DMS 273 (cell line): ENCODE results near the gene PLA2G15.

Experiments used
- DNase-seq: peaks from one replicate; lab custom pipeline; 2025; ENCODE audit not compliant: unreplicated experiment; lab: John Stamatoyannopoulos, UW

PLA2G15 gene

DNA sequence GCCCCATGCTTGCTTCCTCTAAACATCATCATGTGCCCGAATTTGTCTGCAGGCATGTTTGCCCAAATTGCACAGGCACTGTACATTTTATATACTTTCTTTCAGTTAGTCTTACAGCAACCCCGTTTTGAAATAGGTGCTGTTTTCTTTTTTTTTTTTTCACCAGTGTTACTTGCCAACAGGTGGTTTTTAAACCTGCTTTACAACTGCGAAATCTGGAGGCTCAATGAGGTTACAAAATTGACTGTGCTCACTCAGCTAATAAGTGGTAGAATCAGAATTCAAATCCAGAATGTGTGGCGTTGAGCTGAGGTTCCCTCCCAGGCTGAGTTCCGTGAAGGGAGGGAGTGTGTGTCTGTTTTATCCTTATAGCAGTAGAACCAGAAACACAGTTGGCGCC, 5.8 kb downstream of the PLA2G15 start:
- DNase-seq: no peak

DNA sequence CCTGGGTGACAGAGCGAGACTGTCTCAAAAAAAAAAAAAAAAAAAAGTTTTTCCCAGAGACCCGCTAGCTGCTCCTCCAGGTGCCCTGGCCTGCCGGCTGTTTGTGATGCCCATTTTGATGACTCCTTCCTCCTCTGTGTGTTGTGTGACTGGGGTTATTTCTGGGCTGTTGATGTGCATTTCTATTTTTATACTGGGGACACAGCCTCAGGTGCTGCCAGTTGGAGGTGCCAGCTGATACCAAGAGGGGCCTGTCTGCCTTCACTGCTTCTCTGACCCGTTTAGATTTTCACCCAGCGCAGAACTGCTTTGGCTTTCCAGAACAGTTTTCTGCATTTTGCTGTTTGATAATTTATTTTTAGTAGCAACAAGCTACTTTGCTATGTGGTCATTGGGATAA, 6.7 kb downstream of the PLA2G15 start:
- no peak for DNase-seq

- DNase-seq: no peak
Measured at GRCh38 chr16:68252383-68252782, 7.2 kb downstream of the PLA2G15 start.

- DNase-seq: no peak
Measured at GRCh38 chr16:68253721-68254120, 8.5 kb downstream of the PLA2G15 start.

DNA sequence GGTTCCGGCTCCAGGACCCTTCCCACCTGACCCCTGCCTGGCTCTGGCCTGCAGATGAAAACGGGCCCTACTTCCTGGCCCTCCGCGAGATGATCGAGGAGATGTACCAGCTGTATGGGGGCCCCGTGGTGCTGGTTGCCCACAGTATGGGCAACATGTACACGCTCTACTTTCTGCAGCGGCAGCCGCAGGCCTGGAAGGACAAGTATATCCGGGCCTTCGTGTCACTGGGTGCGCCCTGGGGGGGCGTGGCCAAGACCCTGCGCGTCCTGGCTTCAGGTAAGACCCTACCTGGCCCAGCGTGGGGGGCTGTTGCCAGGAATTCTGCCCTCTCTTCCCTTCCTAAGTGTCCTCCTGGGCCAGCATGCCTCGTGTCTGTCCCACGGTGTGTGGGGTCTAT, 10.5 kb downstream of the PLA2G15 start:
- DNase-seq: no peak

- peak; percentile 55 for DNase-seq
Measured at GRCh38 chr16:68257251-68257905, 12.2 kb downstream of the PLA2G15 start.

DNA sequence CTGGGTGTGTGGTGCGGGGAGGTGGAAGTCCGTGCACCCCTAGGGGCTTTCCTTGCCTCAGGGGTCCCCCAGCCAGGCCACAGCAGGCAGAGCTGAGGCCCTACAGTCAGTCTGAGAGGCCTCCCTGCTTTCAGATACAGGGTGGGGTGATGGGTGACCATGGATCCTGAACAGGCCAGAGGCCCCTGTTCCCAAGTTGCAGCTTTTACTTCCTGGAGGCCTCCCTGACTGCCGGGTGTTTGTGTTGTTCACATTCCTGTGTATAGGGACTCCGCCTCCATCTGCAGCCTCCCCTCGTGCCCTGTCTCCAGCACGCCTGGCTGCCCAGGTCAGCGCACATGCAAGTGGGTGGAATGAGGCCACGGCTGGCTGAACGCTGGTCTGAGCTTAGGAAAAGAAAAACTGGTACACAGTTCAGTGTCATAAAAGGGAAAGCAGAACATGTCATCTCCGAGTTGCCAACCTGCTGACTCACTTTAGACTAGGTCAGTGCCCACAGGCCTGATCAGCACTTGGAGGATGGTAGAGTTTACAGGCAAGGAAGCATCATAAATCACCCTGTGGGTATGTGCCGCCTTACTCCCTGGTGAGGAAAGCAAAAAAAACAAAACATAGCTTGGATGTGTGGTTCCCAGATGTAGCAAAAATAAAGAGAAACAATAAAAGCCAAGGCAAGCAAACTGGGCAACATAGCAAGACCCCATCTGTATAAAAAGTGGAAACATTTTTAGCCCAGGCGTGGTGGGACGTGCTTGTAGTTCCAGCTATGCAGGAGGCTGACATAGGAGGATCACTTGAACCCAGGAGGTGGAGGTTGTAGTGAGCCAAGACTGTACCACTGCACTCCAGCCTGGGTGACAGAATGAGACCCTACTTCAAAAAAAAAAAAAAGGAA, 13.0 kb downstream of the PLA2G15 start:
- no peak for DNase-seq

GRCh38 chr16:68259007-68259825, 14.0 kb downstream of the PLA2G15 start:
- no peak for DNase-seq

DNA sequence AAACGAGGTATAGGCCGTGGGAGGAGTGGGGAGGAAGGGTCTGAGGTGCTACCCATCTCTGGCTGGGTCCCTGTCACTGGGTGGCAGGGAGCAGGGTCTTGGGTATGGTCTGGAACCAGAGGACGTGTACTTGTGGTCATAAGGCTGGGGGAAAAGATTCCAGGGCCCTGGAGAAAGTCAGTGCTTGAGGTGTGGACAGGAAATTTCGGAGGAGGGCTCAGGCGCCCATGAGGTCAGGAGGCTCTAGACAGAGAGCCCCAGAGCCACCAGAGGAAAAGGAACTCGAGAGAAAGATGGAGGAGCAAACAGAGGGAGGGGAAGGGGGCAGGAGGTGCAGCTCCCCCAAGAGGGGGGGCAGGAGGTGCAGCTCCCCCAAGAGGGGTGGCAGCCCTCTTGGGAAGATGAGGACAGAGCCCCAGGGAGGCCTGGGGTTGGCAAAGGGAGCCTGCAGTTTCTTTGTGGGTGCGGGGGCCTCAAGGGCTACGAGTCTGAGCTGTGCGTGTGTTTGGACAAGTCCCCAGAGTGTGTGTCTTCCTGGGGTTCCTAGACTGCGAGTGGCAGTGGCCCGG, 18.5 kb downstream of the PLA2G15 start:
- DNase-seq: no peak

- peak; percentile 84 for DNase-seq
Measured at GRCh38 chr16:68264128-68265077, 19.2 kb downstream of the PLA2G15 start, which contains the start of gene SLC7A6. TSS of gene SLC7A6 (plus strand) at chr16:68264526. CDS start at chr16:68274727, 10,201 bp downstream.

DNA sequence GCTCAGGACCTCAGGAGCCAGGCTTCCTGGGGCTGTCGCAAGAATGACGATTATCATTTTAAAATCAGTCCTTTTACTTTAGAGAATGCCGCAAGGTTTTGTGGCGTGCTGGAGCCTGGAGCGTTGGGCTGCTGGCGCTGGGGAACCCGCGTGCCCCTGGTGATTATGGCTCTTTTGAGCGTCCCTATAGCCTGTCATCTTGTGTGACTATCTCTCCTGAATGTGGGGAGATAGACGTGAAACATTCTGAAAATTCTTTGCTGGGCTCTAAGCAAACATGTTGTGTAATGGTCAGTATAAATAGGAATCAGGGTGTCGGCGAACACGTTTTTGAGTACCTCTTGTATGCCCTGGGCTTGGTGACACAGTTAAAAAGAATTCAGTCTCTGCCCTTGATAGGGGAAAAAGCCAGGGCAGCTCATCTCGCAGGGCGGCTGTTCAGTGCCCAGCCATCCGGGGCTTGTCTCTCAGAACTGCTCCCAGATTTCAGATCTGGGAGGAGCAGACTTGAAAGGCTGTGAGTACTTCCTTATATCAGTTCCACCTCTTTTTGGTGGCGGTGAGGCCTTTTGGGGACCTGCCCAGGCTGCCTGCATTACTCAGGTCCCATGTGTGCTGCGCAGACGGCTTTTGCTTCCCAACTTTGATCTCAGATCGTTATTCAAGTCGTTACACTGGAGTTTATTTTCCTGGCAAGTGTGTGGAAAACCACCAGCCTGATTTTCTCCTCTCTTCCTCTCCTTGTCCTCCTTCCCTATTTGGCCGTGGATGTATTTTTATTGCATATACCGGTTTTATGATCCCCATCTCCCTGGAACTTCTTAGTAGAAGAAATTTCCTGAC, 20.1 kb downstream of the PLA2G15 start:
- DNase-seq: peak; percentile 80

DNA sequence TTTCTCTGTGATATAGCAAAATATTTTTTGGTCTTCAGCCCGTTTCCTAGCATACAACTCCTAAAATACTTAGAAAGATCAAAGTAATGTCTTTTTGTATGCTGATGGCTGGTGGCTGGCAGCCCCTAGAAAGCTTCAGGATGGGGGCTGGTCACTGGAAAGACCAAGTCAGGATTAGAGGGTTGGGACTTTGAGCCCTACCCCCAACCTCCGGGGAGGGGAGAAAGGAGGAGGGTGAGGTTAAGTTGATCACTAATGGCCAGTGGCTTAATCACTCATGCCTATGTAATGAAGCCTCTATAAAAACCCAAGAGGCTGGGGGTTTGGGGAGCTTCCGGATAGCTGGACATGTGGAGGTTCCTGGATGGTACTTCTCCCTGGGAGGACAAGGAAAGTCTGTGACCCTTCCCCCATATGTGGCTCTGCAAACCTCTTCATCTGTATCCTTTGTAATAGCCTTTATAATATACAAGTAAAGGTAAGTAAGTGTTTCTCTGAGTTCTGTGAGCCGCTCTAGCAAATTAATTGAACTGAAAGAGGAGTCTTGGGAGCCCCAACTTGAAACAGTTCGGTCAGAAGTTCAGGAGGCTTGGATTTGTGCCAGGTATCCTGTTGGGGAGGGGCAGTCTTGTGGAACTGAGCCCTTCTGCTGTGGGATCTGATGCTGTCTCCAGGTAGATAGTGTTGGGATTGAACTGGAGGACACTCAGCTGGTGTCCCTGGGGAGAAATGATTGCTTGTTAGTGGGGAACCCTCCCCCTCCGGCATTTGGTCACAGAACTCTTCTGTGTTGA, 22.6 kb downstream of the PLA2G15 start:
- peak; percentile 79 for DNase-seq

DNA sequence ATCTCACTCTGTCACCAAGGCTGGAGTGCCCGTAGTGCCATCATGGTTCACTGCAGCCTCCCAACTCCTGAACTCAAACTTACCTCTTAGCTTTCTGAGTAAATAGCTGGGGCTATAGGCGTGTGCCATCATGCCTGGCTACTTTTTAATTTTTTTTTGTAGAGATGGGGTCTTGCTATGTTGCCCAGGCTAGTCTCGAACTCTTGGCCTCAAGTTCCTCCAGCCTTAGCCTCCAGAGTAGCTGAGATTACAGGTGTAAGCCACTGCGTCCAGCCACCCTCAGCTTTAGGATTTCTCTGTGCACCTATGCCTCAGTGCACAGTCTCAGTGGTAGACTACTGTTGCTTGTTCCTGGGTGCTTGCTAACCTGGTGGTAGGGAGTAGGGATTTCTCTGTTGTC, 24.6 kb downstream of the PLA2G15 start:
- DNase-seq: no peak

GRCh38 chr16:68270353-68270752, 25.2 kb downstream of the PLA2G15 start:
- DNase-seq: no peak

DNA sequence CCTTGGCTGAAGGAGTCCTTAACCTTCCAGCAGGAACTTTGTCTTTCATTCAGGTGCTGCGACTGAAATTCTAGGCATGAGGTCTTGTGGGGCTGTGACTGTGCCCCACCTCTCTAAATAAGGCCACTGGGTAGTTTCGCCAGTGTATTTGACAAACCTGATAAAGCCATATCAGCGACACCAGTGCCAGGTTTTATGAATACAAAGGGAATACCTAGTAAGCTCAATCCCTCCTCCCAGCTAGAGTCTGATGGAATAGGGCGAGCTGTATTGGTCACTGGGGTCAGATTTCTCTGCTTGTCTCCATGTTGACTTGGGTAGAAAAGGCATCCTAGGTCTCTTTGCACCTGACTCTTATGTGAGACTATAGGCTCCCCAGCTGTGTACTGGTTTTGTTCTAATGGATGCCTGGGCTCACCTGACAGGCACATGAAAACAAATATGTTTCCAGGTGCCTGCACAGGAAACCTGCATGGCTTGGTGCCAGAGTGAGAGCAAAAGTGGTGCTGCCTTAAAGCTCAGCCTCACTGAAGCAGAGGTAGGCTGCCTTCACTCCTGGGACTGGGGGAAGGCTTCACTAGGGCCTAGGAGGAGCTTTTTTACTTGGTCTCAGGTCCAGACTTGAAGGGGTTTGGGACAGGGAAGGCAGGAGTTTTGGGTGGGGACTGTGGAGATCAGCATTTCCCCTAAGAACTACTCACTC, 27.5 kb downstream of the PLA2G15 start:
- no peak for DNase-seq

GRCh38 chr16:68273459-68273858, 28.3 kb downstream of the PLA2G15 start:
- DNase-seq: no peak

DNA sequence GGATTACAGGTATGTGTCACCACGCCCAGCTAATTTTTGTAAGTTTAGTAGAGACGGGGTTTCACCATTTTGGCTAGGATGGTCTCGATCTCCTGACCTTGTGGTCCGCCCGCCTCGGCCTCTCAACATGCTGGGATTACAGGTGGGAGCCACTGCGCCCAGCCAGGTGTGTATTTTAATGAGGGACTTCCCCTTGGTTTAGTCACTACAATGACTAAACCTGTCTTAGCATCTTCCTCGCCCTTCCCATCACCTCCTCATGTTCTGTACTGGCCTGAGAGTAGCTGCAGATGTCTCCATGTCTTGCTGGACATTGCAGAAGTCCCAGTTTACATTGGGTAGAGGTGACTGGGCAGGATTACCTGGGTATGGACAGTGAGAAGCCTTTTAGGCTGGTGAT, 28.7 kb downstream of the PLA2G15 start:
- DNase-seq: no peak

DNA sequence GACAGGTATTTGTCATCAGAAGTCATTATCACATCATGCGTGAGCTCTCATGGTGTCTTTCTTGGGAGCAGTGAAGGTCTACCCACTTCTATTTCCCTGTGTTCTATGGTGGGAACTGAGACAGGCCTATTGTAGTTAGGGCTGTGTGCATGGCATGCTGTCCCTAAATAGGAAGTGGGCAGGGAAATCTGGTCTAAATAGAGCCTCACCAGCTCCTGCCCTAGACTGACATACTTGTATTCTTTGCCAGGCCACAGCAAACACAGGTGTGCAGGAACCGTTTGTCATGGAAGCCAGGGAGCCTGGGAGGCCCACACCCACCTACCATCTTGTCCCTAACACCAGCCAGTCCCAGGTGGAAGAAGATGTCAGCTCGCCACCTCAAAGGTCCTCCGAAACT, 29.3 kb downstream of the PLA2G15 start:
- DNase-seq: no peak
